Measurements from ENCODE around the gene SH2D1B.

- TF ChIP-seq, protein P1, sequence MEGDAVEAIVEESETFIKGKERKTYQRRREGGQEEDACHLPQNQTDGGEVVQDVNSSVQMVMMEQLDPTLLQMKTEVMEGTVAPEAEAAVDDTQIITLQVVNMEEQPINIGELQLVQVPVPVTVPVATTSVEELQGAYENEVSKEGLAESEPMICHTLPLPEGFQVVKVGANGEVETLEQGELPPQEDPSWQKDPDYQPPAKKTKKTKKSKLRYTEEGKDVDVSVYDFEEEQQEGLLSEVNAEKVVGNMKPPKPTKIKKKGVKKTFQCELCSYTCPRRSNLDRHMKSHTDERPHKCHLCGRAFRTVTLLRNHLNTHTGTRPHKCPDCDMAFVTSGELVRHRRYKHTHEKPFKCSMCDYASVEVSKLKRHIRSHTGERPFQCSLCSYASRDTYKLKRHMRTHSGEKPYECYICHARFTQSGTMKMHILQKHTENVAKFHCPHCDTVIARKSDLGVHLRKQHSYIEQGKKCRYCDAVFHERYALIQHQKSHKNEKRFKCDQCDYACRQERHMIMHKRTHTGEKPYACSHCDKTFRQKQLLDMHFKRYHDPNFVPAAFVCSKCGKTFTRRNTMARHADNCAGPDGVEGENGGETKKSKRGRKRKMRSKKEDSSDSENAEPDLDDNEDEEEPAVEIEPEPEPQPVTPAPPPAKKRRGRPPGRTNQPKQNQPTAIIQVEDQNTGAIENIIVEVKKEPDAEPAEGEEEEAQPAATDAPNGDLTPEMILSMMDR (IDR thresholded peaks at IDR 0.05), result no peak
- TF ChIP-seq POLR2A (IDR thresholded peaks at IDR 0.05), result no peak
These were observed 28.8 kb downstream of the SH2D1B start for GRCh38 chr1:162383091-162383490.

Measured in tibial nerve (tissue), 3 donors.